ENCODE data around the gene DGLUCY. TPM values are rescaled to one million over a fixed set of nuclear protein-coding genes. Genes with fewer than 3 reads are reported as not detected.
A peak's percentile ranks its signal among the peaks of the same experiment; 100 is the strongest.
"Not testable (repeated sequence)": the region's sequence is repeated elsewhere in the genome, so short reads cannot be mapped to it uniquely, and the experiment has no call there.

DGLUCY gene
- total RNA-seq, 1 donor from 2014 or later: 20.1 TPM

GRCh38 chr14:91169951-91170350, 56.1 kb downstream of the DGLUCY start:
- DNase-seq: no peak

GRCh38 chr14:91170504-91171121, 56.7 kb downstream of the DGLUCY start:
- no peak for DNase-seq

GRCh38 chr14:91171291-91171690, 57.4 kb downstream of the DGLUCY start:
- no peak for DNase-seq

GRCh38 chr14:91173221-91173670, 59.4 kb downstream of the DGLUCY start:
- DNase-seq: peak; percentile 73

DNA sequence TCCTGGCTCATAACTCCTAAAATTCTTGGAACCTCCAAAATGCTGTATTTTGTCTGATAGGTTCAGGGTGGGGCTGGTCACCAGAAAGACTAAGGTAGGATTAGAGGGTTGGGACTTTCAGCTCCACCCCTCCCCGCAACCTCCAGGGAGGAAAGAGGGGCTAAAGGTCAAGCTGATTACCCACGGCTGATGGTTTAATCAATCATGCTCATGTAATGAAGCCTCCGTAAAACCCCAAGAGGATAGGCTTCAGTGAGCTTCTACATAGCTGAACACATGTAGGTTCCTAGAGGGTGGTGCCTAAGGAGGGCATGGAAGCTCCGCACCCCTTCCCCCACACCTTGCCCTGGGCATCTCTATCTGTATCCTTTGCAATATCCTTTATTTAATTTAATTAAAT, 60.0 kb downstream of the DGLUCY start:
- DNase-seq: no peak

DNA sequence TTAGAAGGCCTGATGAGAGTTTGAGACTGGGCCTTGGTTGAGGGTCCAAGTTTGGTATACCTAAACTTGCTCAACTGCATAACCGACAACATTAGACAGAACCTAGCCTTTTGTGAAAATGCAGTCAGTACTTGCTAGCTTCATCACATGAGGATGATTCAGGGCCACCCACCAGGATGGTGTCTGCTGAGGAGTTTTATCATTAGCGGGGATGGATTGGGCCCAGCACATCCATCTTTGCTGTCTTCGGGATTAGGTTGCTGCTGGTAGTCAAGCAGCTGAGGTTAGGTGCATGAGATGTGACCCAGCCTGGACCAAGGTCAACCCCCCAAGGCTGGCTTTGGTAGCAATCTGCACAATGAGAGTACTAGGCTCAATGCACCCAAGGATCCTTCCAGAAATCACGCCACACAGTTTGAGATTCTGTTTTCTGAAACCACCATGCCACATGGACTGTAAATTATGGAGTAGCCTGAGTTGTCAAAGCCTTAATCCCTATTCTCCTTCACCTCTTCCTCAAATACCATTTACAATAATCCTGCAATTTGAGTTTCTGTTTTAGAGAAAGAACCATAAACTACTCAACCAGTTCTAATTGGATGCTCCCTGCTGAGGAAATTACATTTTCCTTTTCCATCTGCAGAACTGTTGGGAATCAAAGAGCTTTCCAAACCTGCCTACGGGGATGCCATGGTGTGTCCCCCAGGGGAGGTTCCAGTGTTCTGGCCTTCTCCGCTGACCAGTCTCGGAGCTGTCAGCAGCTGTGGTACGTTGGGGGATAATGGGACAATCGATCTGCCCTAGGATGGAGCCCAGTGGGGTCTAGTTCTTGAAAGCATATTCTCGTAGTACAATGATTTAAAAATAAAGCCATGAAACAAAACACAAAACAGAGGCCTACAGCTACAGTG, 61.7 kb downstream of the DGLUCY start:
- DNase-seq: no peak

GRCh38 chr14:91177073-91178034, 63.5 kb downstream of the DGLUCY start:
- DNase-seq: no peak

DNA sequence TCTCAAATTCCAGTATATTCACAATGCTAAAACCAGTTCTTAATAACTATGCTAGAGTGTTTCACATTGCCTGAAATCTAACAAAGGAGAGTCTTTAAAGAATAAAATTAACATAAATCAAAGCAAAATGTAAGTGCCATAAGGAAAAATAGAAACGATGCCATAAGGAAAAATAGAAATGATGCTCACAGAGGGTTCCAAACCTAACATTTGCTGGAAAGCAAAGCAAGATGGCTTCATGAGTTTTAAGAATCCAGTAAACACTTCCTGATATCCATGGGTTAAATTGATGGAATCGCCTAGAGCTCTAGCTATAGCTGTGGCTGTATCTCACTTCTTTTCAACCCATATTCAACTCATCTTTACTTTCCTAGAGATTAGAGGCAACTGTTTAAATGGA, 66.7 kb downstream of the DGLUCY start:
- no peak for DNase-seq

- DNase-seq: not testable (repeated sequence)
Observed at GRCh38 chr14:91182753-91183152, 68.9 kb downstream of the DGLUCY start.

- DNase-seq: no peak
Observed at GRCh38 chr14:91184559-91184958, 70.7 kb downstream of the DGLUCY start.

DNA sequence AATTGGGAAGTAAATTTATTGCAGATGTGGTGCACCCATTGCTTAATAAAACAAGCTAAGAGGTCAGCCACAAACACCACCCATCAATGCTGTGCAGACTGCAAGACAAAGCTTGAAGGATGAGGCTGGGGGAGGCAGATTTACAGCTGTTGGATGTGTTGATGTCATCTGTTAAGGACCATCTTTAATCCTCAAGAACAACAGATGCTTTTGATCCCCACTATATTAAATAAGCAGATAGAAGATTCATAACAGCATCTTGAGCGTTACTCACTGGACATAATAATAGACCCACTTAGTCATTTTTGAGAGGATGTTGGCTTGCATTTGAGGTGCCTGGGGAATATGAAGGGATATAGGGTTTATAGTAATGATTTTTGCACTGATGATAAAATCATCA, 71.8 kb downstream of the DGLUCY start:
- DNase-seq: no peak

DNA sequence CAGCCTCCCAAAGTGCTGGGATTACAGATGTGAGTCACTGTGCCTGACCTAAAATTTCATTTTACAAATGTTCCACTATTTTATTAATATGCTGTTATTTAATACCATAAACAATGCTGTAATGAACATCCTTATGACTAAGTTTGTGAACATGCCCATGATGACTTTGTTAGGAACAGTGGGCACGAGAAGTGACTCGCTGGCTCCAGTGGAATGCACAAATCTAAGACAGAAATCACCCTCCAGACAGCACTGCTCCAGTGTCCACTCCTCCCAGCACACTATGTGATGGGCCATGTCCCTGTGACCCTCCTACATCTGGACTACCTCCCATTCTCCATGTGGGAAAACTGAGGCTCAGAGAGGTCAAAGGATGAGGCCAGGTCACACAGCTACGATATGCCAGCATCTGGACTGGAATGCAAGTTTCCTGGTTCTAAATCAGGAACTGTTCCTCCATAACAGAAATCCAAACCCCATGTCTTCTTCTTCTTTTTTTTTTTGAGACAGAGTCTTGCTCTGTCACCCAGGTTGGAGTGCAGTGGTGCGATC, 72.7 kb downstream of the DGLUCY start:
- no peak for DNase-seq

GRCh38 chr14:91187271-91187670, 73.4 kb downstream of the DGLUCY start:
- DNase-seq: no peak

GRCh38 chr14:91190853-91191252, 77.0 kb downstream of the DGLUCY start:
- no peak for DNase-seq

GRCh38 chr14:91193069-91193468, 79.2 kb downstream of the DGLUCY start:
- DNase-seq: no peak

- DNase-seq: no peak
Observed at GRCh38 chr14:91195881-91196280, 82.0 kb downstream of the DGLUCY start.

DNA sequence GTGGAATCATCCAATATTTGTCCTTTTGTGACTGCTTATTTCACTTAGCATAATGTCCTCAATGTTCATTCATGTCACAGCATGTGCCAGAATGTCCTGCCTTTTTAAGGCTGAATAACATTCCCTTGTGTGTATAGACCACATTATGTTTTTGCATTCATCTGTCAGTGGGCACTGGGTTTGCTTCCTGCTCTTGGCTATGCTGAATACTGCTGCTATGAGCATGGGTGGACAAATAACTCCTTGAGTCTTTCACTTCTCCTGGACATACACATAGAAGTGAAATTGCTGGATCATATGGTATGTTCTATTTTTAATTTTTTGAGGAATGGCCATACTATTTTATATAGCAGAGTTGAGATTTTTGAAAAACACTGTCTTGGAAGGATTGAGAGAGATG, 83.8 kb downstream of the DGLUCY start:
- DNase-seq: no peak

DNA sequence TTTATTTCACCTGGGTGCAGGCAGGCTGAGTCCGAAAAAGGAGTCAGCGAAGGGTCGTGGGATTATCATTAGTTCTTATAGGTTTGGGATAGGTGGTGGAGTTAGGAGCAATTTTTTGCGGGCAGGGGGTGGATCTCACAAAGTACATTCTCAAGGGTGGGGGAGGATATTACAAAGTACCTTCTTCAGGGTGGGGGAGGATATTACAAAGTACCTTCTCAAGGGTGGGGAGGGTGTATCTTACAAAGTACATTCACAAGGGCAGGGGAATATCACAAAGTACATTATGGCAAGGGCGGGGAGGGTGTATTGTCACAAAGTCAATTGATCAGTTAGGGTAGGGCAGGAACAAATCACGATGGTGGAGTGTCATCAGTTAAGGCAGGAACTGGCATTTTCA, 86.9 kb downstream of the DGLUCY start:
- DNase-seq: not testable (repeated sequence)

GRCh38 chr14:91202234-91202974, 88.5 kb downstream of the DGLUCY start:
- no peak for DNase-seq

GRCh38 chr14:91204657-91205056, 90.8 kb downstream of the DGLUCY start:
- DNase-seq: no peak

GRCh38 chr14:91205459-91205858, 91.6 kb downstream of the DGLUCY start:
- DNase-seq: no peak

Data from occipital lobe (tissue), 2 donors.